HepG2 (cell line): ENCODE results near the gene MYOT. TPM values are rescaled to one million over a fixed set of nuclear protein-coding genes. Genes with fewer than 3 reads are reported as not detected.
A peak's percentile ranks its signal among the peaks of the same experiment; 100 is the strongest.

Source experiments
- ATAC-seq: fragments of 200-7000 bp; cut with Tn5 transposase; 3 replicates; pipeline ENCODE4 v1.9.1; 2020; ENCODE audit warnings: mild to moderate bottlenecking, moderate library complexity
- BruUV-seq: library from RNA; stranded (reverse); fragments of 400-500 nt; replicated peaks from 2 replicates; lab custom pipeline; 2021; lab: Mats Ljungman, UMichigan
- CTCF ChIA-PET: fragments of 300-600 bp; formaldehyde crosslinking; extraction: SDS; loops from one replicate; lab custom pipeline; 2021; ENCODE audit warnings: low total read pairs, inconsistent platforms, low intra/inter-chr PET ratio; lab: Yijun Ruan, JAX
- POLR2A ChIA-PET: fragments of 350-600 bp; sonication (Branson Sonifier 250); formaldehyde crosslinking; loops from one replicate; lab custom pipeline; 2020; ENCODE audit warnings: antibody characterized with exemption, inconsistent platforms; lab: Yijun Ruan, JAX
- DNase-seq: peaks from one replicate; pipeline ENCODE4 v3.0.0-alpha.2; 2015; ENCODE audit warnings: low spot score
- FAIRE-seq: peaks from 3 replicates; lab custom pipeline; 2011; peaks lifted over from hg19 to GRCh38; lab: Jason Lieb, UNC
- H2AFZ ChIP-seq: one replicate; pipeline ENCODE4 v1.6.1; 2011; ENCODE audit warnings: low read length, inconsistent platforms
- H3K27ac ChIP-seq: fragments of 300-600 bp; 3 replicates; pipeline ENCODE4 v1.8.0; 2011; ENCODE audit warnings: mixed run types, mild to moderate bottlenecking, mixed read lengths, low read length, inconsistent platforms; ENCODE audit not compliant: insufficient read depth; ENCODE audit errors: extremely low read length
- H3K27me3 ChIP-seq, 2 experiments: fragments of 200-600 bp in 1 of 2; 2 replicates in 1 of 2; 3 replicates in 1 of 2; pipeline versions ENCODE4 v1.6.0 to v1.8.0; 2011; ENCODE audit warnings: low read length in 2 of 2, mild to moderate bottlenecking in 2 of 2, moderate library complexity in 2 of 2, inconsistent platforms in 1 of 2; ENCODE audit not compliant: insufficient read depth in 2 of 2, control insufficient read depth in 1 of 2
- H3K36me3 ChIP-seq, 2 experiments: fragments of 200-600 bp in 1 of 2; replicated peaks in 1 of 2; 2 replicates in 1 of 2; 3 replicates in 1 of 2; pipeline versions ENCODE4 v1.5.1 to v1.8.0; 2011; ENCODE audit warnings: low read length in 2 of 2, inconsistent platforms in 1 of 2; ENCODE audit not compliant: insufficient read depth in 2 of 2, control insufficient read depth in 1 of 2
- H3K4me1 ChIP-seq: 2 replicates; pipeline ENCODE4 v1.5.1; 2012; ENCODE audit warnings: low read length, inconsistent platforms; ENCODE audit not compliant: insufficient read depth
- H3K4me2 ChIP-seq: 2 replicates; pipeline ENCODE4 v1.6.0; 2011; ENCODE audit warnings: low read depth, low read length, inconsistent platforms
- H3K4me3 ChIP-seq, 3 experiments: fragments of 200-600 bp in 1 of 3; sonication (generic), shearing (Covaris generic) in 1 of 3; replicated peaks in 1 of 3; 2 replicates each; pipeline ENCODE4 v1.5.1; 2011 to 2016; ENCODE audit warnings: low read length in 3 of 3, inconsistent platforms in 2 of 3, low read depth in 2 of 3, mild to moderate bottlenecking in 2 of 3, control low read depth in 1 of 3, mixed read lengths in 1 of 3; ENCODE audit not compliant: insufficient read depth in 1 of 3
- H3K79me2 ChIP-seq: one replicate; pipeline ENCODE4 v1.6.1; 2011; ENCODE audit warnings: low read length, inconsistent platforms; ENCODE audit not compliant: insufficient read depth
- H3K9ac ChIP-seq: 2 replicates; pipeline ENCODE4 v1.6.0; 2011; ENCODE audit warnings: mild to moderate bottlenecking, low read depth, low read length, inconsistent platforms; ENCODE audit not compliant: insufficient read depth
- H3K9me3 ChIP-seq: 2 replicates; pipeline ENCODE4 v1.5.1; 2012; ENCODE audit warnings: mild to moderate bottlenecking, low read length
- H4K20me1 ChIP-seq: 2 replicates; pipeline ENCODE4 v1.6.0; 2011; ENCODE audit warnings: inconsistent platforms, mild to moderate bottlenecking, low read length, moderate library complexity; ENCODE audit not compliant: insufficient read depth
- ADNP ChIP-seq: sonication (generic); formaldehyde crosslinking; IDR thresholded peaks from 2 replicates; pipeline ENCODE4 v1.4.0; 2020; ENCODE audit warnings: missing genetic modification reagents
- ARHGAP35 ChIP-seq: sonication (generic); formaldehyde crosslinking; IDR thresholded peaks from 2 replicates; pipeline ENCODE4 v1.9.0; 2022; ENCODE audit warnings: mild to moderate bottlenecking, inconsistent platforms, moderate library complexity, missing genetic modification reagents, borderline replicate concordance
- FOSL2 ChIP-seq: sonication (generic); formaldehyde crosslinking; IDR thresholded peaks from 2 replicates; pipeline ENCODE4 v1.4.0; 2020; ENCODE audit warnings: missing genetic modification reagents
- GATAD2A ChIP-seq: IDR thresholded peaks from 2 replicates; pipeline ENCODE4 v1.6.1; 2016
- SRSF9 ChIP-seq: fragments of 200-400 bp; formaldehyde crosslinking; IDR thresholded peaks from 2 replicates; pipeline ENCODE4 v1.6.1; 2018; ENCODE audit warnings: borderline replicate concordance, mild to moderate bottlenecking, low read depth, low read length; ENCODE audit not compliant: insufficient read depth, poor library complexity, severe bottlenecking
- ZBTB7A ChIP-seq: sonication (generic); formaldehyde crosslinking; IDR thresholded peaks from 2 replicates; pipeline ENCODE4 v1.8.0; 2022; ENCODE audit warnings: mild to moderate bottlenecking, missing genetic modification reagents
- ZKSCAN5 ChIP-seq: sonication (generic); formaldehyde crosslinking; IDR thresholded peaks from 2 replicates; pipeline ENCODE4 v1.5.1; 2020; ENCODE audit warnings: mild to moderate bottlenecking, missing genetic modification reagents
- ZNF101 ChIP-seq: sonication (generic); formaldehyde crosslinking; IDR thresholded peaks from 2 replicates; pipeline ENCODE4 v1.4.0; 2020; ENCODE audit warnings: mild to moderate bottlenecking, low read depth, missing genetic modification reagents, borderline replicate concordance
- ZNF30 ChIP-seq: sonication (generic); formaldehyde crosslinking; IDR thresholded peaks from 2 replicates; pipeline ENCODE4 v1.5.0; 2020; ENCODE audit warnings: mild to moderate bottlenecking, missing genetic modification reagents
- ZNF570 ChIP-seq: sonication (generic); formaldehyde crosslinking; IDR thresholded peaks from 2 replicates; pipeline ENCODE4 v1.4.0; 2020; ENCODE audit warnings: mild to moderate bottlenecking, missing genetic modification reagents, borderline replicate concordance
- ZNF598 ChIP-seq: sonication (generic); formaldehyde crosslinking; IDR thresholded peaks from 2 replicates; pipeline ENCODE4 v1.5.1; 2020; ENCODE audit warnings: mild to moderate bottlenecking, missing genetic modification reagents, borderline replicate concordance
- ZNF780A ChIP-seq: sonication (generic); formaldehyde crosslinking; IDR thresholded peaks from 2 replicates; pipeline ENCODE4 v1.8.0; 2022; ENCODE audit warnings: mild to moderate bottlenecking, missing genetic modification reagents, moderate library complexity
- ZSCAN25 ChIP-seq: sonication (generic); formaldehyde crosslinking; IDR thresholded peaks from 2 replicates; pipeline ENCODE4 v1.8.0; 2022; ENCODE audit warnings: mild to moderate bottlenecking, missing genetic modification reagents
- WGBS: methylation state at CpG from one replicate; pipeline ENCODE4 v1.1.6; 2017; ENCODE audit warnings: low lambda C conversion rate; 5-methylcytosine and 5-hydroxymethylcytosine counted together
- in situ Hi-C: cut with HindIII; loops from 2 replicates; pipeline ENCODE4 v1.10.0; 2017; ENCODE audit warnings: low pct_unique_long_range_greater_than_20kb; ENCODE audit not compliant: extremely low pct_ligation_motif_present
- intact Hi-C: fragments of 100-400 bp; cut with micrococcal nuclease; formaldehyde crosslinking; loops from one replicate; pipeline ENCODE4 v1.10.0; 2022; ENCODE audit not compliant: unreplicated experiment
- polyA plus RNA-seq, 8 experiments: library from polyadenylated mRNA; depleted of rRNA in 3 of 8; stranded (reverse) in 7 of 8; unstranded in 1 of 8; fragments of >200 nt; fragmentation: Illumina TruSeq in 4 of 8; extraction: Trizol in 4 of 8; gene quantifications; 2 replicates each; pipeline versions ENCODE4 v1.2.1 to v1.2.3, GENCODE V29; 2011 to 2016; ENCODE audit warnings: low read depth in 4 of 8, missing spikeins in 1 of 8, mixed read lengths in 1 of 8; ENCODE audit not compliant: insufficient read depth in 1 of 8
- total RNA-seq, 5 experiments: library from RNA; depleted of rRNA; stranded (reverse); fragments of >200 nt; fragmentation: Illumina TruSeq; extraction: Trizol; gene quantifications; 2 replicates each; pipeline ENCODE4 v1.2.3, GENCODE V29; 2016; ENCODE audit warnings: low read depth in 1 of 5

Gene MYOT
- total and polyA plus RNA-seq, 2 of the 13 experiments (the other 11 are each of a cell fraction or from before 2014, with no cell fraction given), result not detected

- Histone ChIP-seq H3K4me2 (no peak overlapping the region), H3K27me3 (0 out of 5 replicates have a peak, but pooled peaks cover 0 to 6% of the 10 kb centered on the region in 2 experiments), H2AFZ (no peak overlapping the region), H3K9ac (no peak overlapping the region), H3K4me1 (peaks cover 17% of the 10 kb centered on the region), H3K79me2 (no peaks in the 10 kb centered on the region), H3K4me3 (no peak overlapping the region), H3K27ac (no peak overlapping the region), H4K20me1 (no peaks in the 10 kb centered on the region), H3K9me3 (no peaks in the 10 kb centered on the region), H3K36me3 (no peaks in the 10 kb centered on the region)
- ChIA-PET CTCF (no interaction called here), POLR2A (no interaction called here)
- DNase-seq (no peak), FAIRE-seq (no peak), ATAC-seq (no peak)
- intact Hi-C loops (no loop called here), in situ Hi-C loops (no loop called here)
- WGBS, result 50% methylated on average over 2 of the region's 2 CpGs
- no peak for TF ChIP-seq ZKSCAN5 (CRISPR knock-in tag)
- no peak for TF ChIP-seq SRSF9
- TF ChIP-seq ARHGAP35, result no peak
- TF ChIP-seq FOSL2, result no peak
- TF ChIP-seq ZNF598, result no peak
- no peak for TF ChIP-seq ZNF780A
- TF ChIP-seq ZNF30 (CRISPR knock-in tag), result no peak
- TF ChIP-seq ADNP (CRISPR knock-in tag), result no peak
- no TSS peak for BruUV-seq
Observed at GRCh38 chr5:137887831-137888230, 20.2 kb downstream of the MYOT start.

GRCh38 chr5:137888466-137888862, 20.8 kb downstream of the MYOT start:
- ChIA-PET POLR2A (no interaction called here), CTCF (no interaction called here)
- Histone ChIP-seq H3K27ac (no peak overlapping the region), H2AFZ (no peak overlapping the region), H4K20me1 (no peaks in the 10 kb centered on the region), H3K4me2 (peak overlapping the region; percentile 43), H3K9ac (no peak overlapping the region), H3K9me3 (no peaks in the 10 kb centered on the region), H3K4me3 (no peak overlapping the region), H3K36me3 (no peaks in the 10 kb centered on the region), H3K4me1 (peaks cover 17% of the 10 kb centered on the region), H3K79me2 (no peaks in the 10 kb centered on the region), H3K27me3 (0 out of 5 replicates have a peak, but pooled peaks cover 0 to 3% of the 10 kb centered on the region in 2 experiments)
- no peak for DNase-seq
- no peak for FAIRE-seq
- BruUV-seq, result no TSS peak
- intact Hi-C loops, result no loop called here
- 43% methylated on average over 7 of the region's 7 CpGs for WGBS
- no peak for ATAC-seq
- in situ Hi-C loops, result no loop called here
- TF ChIP-seq GATAD2A, result no peak
- TF ChIP-seq ZSCAN25 (CRISPR knock-in tag), result no peak
- no peak for TF ChIP-seq ZBTB7A (CRISPR knock-in tag)
- no peak for TF ChIP-seq ZNF101 (CRISPR knock-in tag)
- no peak for TF ChIP-seq ZNF570 (CRISPR knock-in tag)
